ENCODE measurements around the gene MTTP.

MTTP gene

GRCh38 chr4:99647071-99647470 lies 72.4 kb downstream of the MTTP start:
- H3K4me3 ChIP-seq (ENCODE audit: low read depth, low read length), result no peak overlapping the region
- TF ChIP-seq CTCF (IDR thresholded peaks at IDR 0.05; ENCODE audit: low read depth, low read length, missing control alignments), result no peak
- no peak for DNase-seq (ENCODE audit: low read depth)

- DNase-seq (ENCODE audit: low read depth), result no peak
- H3K4me3 ChIP-seq (ENCODE audit: low read depth, low read length), result no peak overlapping the region
- no peak for TF ChIP-seq CTCF (IDR thresholded peaks at IDR 0.05; ENCODE audit: low read depth, low read length, missing control alignments)
Observed at GRCh38 chr4:99648321-99648720, 73.7 kb downstream of the MTTP start.

- no peak for TF ChIP-seq CTCF (IDR thresholded peaks at IDR 0.05; ENCODE audit: low read depth, low read length, missing control alignments)
- DNase-seq (ENCODE audit: low read depth), result no peak
Observed at GRCh38 chr4:99649208-99649607, 74.6 kb downstream of the MTTP start.

DNA sequence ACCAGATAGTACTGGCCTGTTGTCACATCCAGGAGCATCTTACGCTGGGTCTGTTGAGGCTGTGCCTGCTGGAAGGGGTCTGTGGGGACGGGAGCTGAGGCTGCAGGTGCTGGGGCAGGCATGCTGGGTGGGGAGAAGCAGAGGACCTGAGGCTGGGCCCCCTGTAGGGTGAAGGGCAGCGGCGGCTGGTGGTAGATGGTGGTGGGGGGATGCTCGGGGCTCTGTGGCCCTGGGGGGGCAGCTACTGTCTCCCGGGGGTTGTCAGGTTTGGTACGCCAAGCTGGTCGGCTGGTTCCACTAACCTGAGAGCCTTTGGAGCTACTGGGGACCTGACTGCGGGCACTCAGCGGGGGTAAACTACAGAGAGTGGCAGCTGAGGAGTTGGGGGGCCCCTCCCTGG lies 75.2 kb downstream of the MTTP start:
- no peak overlapping the region for H3K4me3 ChIP-seq (ENCODE audit: low read depth, low read length)
- no peak for TF ChIP-seq CTCF (IDR thresholded peaks at IDR 0.05; ENCODE audit: low read depth, low read length, missing control alignments)
- no peak for DNase-seq (ENCODE audit: low read depth)

More at GRCh38 chr4:99649208-99649607, 74.6 kb downstream of the MTTP start:
- H3K4me3 ChIP-seq (ENCODE audit: low read depth, low read length), result no peak overlapping the region

- TF ChIP-seq CTCF (IDR thresholded peaks at IDR 0.05; ENCODE audit: low read depth, low read length, missing control alignments), result no peak
- DNase-seq (ENCODE audit: low read depth), result no peak
- no peak overlapping the region for H3K4me3 ChIP-seq (ENCODE audit: low read depth, low read length)
Observed at GRCh38 chr4:99651016-99651769, 76.6 kb downstream of the MTTP start.

- no peak for TF ChIP-seq CTCF (IDR thresholded peaks at IDR 0.05; ENCODE audit: low read depth, low read length, missing control alignments)
- DNase-seq (ENCODE audit: low read depth), result no peak
- no peak overlapping the region for H3K4me3 ChIP-seq (ENCODE audit: low read depth, low read length)
Observed at GRCh38 chr4:99651811-99652485, 77.3 kb downstream of the MTTP start.

All from GM12864 (cell line).